Parathyroid adenoma (tissue), 2 donors: Measurements from ENCODE around the gene MAML2.

Source experiments
- H2AFZ ChIP-seq: fragments of 300-600 bp; sonication (generic); one replicate; pipeline ENCODE4 v1.7.0; 2017; ENCODE audit warnings: antibody characterized with exemption, mild to moderate bottlenecking
- H3K27ac ChIP-seq: fragments of 300-600 bp; sonication (generic); one replicate; pipeline ENCODE4 v1.7.0; 2017
- H3K27me3 ChIP-seq: fragments of 300-600 bp; sonication (generic); one replicate; pipeline ENCODE4 v1.7.0; 2017; ENCODE audit warnings: low read length; ENCODE audit not compliant: control insufficient read depth, insufficient read depth
- H3K36me3 ChIP-seq: fragments of 300-600 bp; sonication (generic); one replicate; pipeline ENCODE4 v1.7.0; 2017; ENCODE audit warnings: low read length; ENCODE audit not compliant: control insufficient read depth, insufficient read depth
- H3K4me1 ChIP-seq: fragments of 300-600 bp; sonication (generic); one replicate; pipeline ENCODE4 v1.7.0; 2017; ENCODE audit warnings: control low read depth
- H3K4me2 ChIP-seq: fragments of 300-600 bp; sonication (generic); one replicate; pipeline ENCODE4 v1.7.0; 2017; ENCODE audit warnings: low read length
- H3K4me3 ChIP-seq: fragments of 300-600 bp; sonication (generic); one replicate; pipeline ENCODE4 v1.7.0; 2017; ENCODE audit warnings: low read depth, low read length
- H3K79me2 ChIP-seq: fragments of 300-600 bp; sonication (generic); one replicate; pipeline ENCODE4 v1.7.0; 2017; ENCODE audit warnings: control low read depth
- H3K9ac ChIP-seq: fragments of 300-600 bp; sonication (generic); one replicate; pipeline ENCODE4 v1.7.0; 2017; ENCODE audit warnings: mild to moderate bottlenecking
- H3K9me3 ChIP-seq: fragments of 300-600 bp; sonication (generic); one replicate; pipeline ENCODE4 v1.7.0; 2017; ENCODE audit warnings: low read length; ENCODE audit not compliant: control insufficient read depth
- CTCF ChIP-seq: fragments of 300-600 bp; sonication (generic); IDR thresholded peaks from one replicate; pipeline ENCODE4 v1.7.0; 2017; ENCODE audit warnings: antibody characterized with exemption, mild to moderate bottlenecking
- donor health status: primary hyperparathyroidism.

The MAML2 gene

GRCh38 chr11:96161307-96162089, 181.5 kb downstream of the MAML2 start:
- no peak overlapping the region for H3K27ac ChIP-seq
- H3K4me2 ChIP-seq = no peak overlapping the region
- no peak overlapping the region for H3K9ac ChIP-seq

GRCh38 chr11:96160732-96161306, 182.2 kb downstream of the MAML2 start:
- Histone ChIP-seq H3K79me2 (no peaks in the 10 kb centered on the region), H3K4me3 (no peak overlapping the region), H3K27me3 (no peaks in the 10 kb centered on the region), H3K36me3 (no peaks in the 10 kb centered on the region), H3K4me2 (no peak overlapping the region), H3K9ac (no peak overlapping the region), H2AFZ (no peak overlapping the region), H3K9me3 (no peaks in the 10 kb centered on the region), H3K4me1 (peaks cover 14% of the 10 kb centered on the region), H3K27ac (no peak overlapping the region)
- TF ChIP-seq CTCF = no peak

More at GRCh38 chr11:96161307-96162089, 181.5 kb downstream of the MAML2 start:
- H3K4me1 ChIP-seq = peaks cover 9% of the 10 kb centered on the region
- no peaks in the 10 kb centered on the region for H3K36me3 ChIP-seq
- no peaks in the 10 kb centered on the region for H3K27me3 ChIP-seq
- H2AFZ ChIP-seq = no peak overlapping the region
- TF ChIP-seq CTCF = no peak
- no peaks in the 10 kb centered on the region for H3K79me2 ChIP-seq
- no peaks in the 10 kb centered on the region for H3K9me3 ChIP-seq
- no peak overlapping the region for H3K4me3 ChIP-seq

DNA sequence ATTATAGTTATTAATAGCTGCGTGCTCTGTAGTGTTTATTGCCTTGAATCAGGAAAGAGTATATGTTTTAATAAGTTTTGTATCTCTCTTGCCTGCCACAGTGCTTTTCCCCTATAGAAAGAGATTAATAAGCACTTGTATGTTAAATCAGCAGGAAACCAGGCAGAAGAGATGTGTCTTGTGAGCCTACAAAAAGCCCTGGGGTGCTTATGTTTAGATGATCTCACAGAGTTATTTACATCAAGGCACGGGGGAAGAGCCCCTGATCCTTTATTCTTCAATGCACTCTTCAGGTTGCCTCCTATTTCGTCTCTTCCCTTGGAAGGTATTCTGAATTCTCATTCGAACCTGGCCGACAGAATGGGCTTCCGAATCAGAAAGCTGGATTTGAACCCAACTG, 183.0 kb downstream of the MAML2 start:
- H3K27me3 ChIP-seq = no peaks in the 10 kb centered on the region
- H2AFZ ChIP-seq = no peak overlapping the region
- H3K4me2 ChIP-seq = no peak overlapping the region
- H3K36me3 ChIP-seq = no peaks in the 10 kb centered on the region
- no peak overlapping the region for H3K9ac ChIP-seq
- H3K27ac ChIP-seq = no peak overlapping the region
- H3K9me3 ChIP-seq = no peaks in the 10 kb centered on the region
- no peak for TF ChIP-seq CTCF
- H3K4me1 ChIP-seq = peaks cover 14% of the 10 kb centered on the region
- H3K79me2 ChIP-seq = no peaks in the 10 kb centered on the region
- no peak overlapping the region for H3K4me3 ChIP-seq

DNA sequence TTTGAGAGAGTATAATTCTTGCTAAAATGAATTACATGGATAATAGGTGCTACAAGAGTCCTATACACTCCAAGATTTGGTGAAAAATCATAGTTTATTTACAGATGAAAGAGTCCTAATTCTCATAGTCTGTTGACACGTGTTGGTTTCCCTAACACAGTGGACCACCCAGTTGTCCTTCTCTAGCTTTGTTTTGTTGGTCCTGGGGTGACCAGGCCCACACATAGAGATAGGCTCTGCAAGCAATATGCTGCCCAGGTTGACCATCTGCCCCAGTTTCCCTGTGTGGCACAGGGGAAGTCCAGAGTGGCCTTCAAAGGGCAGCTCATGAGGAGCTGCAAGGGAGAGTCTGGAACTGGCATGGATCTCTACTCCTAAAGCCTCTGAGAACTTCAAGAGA, 184.9 kb downstream of the MAML2 start:
- H3K4me2 ChIP-seq = no peak overlapping the region
- no peak overlapping the region for H3K9ac ChIP-seq
- H3K27ac ChIP-seq = peak overlapping the region; percentile 9
- TF ChIP-seq CTCF = no peak
- no peaks in the 10 kb centered on the region for H3K9me3 ChIP-seq
- peaks cover 14% of the 10 kb centered on the region for H3K4me1 ChIP-seq
- no peak overlapping the region for H3K4me3 ChIP-seq
- no peaks in the 10 kb centered on the region for H3K36me3 ChIP-seq
- H3K79me2 ChIP-seq = no peaks in the 10 kb centered on the region
- H3K27me3 ChIP-seq = no peaks in the 10 kb centered on the region
- no peak overlapping the region for H2AFZ ChIP-seq

DNA sequence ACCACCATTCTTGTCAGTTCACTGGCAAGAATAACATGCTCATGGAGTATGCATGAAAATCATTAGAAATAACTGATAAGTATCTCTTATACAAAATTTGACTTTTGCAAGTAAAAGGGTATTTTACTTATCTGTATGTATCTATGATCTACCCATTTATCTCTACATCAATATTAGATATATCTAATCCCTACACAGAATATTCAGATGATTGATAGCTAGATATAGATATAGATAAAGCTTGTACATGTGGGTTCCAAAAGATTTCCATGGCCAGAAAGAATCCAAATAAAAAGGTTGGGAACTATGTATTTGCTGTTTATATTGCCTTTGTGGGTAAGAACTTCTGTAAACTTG, 185.5 kb downstream of the MAML2 start:
- Histone ChIP-seq H3K36me3 (no peaks in the 10 kb centered on the region), H3K27ac (peak overlapping the region; percentile 9), H2AFZ (no peak overlapping the region), H3K4me3 (no peak overlapping the region), H3K4me2 (no peak overlapping the region), H3K9me3 (no peaks in the 10 kb centered on the region), H3K9ac (no peak overlapping the region), H3K79me2 (no peaks in the 10 kb centered on the region), H3K4me1 (peaks cover 14% of the 10 kb centered on the region), H3K27me3 (no peaks in the 10 kb centered on the region)
- TF ChIP-seq CTCF = no peak
